Activated CD4-positive, CD25-positive, alpha-beta regulatory T cell (primary cell): Measurements from ENCODE around the gene LBX2.
A peak's percentile ranks its signal among the peaks of the same experiment; 100 is the strongest.

Experiments
- DNase-seq, 4 experiments: peaks; one replicate each; lab custom pipeline; 2025; lab: John Stamatoyannopoulos, UW

LBX2 gene

DNA sequence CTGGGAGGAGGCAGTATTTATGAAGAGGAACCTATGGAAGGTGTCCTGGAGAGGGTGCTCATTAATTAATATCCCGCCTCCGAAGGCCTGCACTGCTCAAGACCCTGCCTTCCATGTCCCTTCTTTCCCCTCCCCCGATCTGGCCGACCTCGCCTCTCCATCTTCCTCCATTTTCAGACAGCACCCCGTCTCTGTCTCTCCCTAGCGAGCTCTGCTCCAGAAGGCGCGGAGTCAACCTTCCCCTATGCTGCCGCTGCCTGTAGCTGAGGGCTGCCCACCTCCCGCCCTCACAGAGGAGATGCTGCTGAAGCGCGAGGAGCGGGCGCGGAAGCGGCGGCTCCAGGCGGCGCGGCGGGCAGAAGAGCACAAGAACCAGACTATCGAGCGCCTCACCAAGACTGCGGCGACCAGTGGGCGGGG lies 42.3 kb downstream of the LBX2 start:
- no peak for DNase-seq

DNA sequence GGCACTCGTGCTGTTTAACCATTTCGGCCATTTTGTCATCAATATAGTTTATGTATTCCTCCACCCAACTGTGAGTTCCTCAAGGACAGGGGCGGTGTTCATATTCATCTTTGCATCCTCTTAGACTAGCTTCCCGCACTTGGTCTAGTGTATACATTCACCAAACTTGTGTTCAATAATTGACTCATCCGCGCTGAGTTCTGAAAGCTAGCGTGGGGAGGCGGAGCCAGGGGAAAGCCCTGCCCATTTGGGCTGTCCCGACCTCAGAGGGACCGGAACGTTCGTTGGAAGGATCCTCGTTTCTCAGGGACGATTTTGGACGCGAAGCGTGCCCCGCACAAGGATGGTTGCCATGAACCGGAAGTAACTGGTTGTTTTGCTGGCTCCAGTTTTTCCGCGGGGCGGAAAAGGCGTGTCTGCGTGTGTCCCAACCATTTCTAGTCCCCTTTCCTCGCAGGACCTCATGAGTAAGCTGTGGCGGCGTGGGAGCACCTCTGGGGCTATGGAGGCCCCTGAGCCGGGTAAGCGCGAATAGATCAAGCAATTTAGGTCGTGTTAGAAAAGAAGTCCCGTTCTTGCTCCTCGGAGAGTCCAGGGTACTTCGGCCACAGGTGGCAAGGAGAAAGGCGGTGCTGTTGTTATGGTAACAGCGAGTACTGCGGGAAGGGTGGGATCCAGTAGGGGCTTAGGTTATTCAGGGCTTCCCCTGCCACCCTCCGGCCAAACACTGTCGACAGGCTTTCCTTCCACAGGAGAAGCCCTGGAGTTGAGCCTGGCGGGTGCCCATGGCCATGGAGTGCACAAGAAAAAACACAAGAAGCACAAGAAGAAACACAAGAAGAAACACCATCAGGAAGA lies 44.5 kb downstream of the LBX2 start, which contains the start of gene INO80B:
INO80B (plus strand) TSS at position 434 of the 858 bp plus-strand sequence; CDS start at position 464, 30 bp downstream.
- DNase-seq, result peak; percentile 88 to 93 (median 91)

DNA sequence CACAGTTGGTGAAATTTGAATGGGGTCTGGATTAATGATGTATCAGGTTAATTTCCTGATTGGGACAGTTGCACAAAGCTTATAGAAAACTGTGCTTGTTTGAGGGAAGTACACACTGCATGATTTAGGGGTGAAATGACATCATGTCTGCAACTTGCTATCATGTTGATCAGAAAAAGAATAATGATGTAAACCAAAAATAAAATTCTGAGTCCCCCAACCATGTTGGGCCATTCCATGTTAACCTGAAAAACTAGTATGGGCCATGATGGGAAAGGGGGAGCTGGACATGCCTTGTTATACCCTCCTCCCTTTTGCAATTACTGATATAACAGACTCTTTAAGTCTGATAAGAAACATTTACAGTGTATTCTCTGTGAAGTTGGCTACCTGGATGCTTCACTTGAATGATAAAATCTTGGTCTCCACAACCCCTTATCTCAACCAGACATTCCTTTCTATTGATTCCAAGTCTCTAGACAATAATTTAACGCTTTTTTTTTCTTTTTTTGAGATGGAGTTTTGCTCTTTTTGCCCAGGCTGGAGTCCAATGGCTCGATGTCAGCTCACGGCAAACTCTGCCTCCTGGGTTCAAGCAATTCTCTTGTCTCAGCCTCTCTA lies 48.7 kb downstream of the LBX2 start:
- no peak for DNase-seq

DNA sequence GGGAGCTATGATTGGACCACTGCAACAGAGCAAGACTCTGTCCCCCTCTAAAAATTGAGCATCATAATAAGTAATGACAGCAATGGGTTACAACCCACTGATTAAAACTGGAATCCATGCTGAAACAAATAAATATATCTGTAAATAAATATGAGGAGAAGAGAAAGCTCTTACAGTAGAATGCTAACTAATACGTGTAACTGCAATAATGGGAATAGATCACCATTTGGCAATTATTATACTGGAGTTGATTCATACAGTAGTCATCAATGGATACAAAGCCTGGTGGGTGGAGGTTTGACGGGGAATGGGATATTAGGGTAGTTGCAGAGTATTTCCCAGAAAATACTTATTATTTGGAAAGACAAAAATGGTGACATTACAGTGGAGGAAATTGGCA lies 50.6 kb downstream of the LBX2 start:
- DNase-seq, result no peak
